NCI-H187 (cell line): ENCODE measurements around the gene TNNT2.
A peak's percentile ranks its signal among the peaks of the same experiment; 100 is the strongest.

ENCODE experiments used
- DNase-seq, 2 experiments: peaks; one replicate each; lab custom pipeline; 2025; lab: John Stamatoyannopoulos, UW

TNNT2 gene

DNA sequence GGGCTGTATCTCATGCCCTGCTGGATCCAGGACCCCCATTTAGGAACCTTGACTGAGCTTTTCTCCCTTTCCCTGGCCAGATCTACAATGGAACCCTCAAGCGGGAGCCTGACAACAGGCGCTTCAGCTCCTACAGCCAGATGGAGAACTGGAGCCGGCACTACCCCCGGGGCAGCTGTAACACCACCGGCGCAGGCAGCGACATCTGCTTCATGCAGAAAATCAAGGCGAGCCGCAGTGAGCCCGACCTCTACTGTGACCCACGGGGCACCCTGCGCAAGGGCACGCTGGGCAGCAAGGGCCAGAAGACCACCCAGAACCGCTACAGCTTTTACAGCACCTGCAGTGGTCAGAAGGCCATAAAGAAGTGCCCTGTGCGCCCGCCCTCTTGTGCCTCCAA, 64.4 kb downstream of the TNNT2 start:
- DNase-seq: no peak

DNA sequence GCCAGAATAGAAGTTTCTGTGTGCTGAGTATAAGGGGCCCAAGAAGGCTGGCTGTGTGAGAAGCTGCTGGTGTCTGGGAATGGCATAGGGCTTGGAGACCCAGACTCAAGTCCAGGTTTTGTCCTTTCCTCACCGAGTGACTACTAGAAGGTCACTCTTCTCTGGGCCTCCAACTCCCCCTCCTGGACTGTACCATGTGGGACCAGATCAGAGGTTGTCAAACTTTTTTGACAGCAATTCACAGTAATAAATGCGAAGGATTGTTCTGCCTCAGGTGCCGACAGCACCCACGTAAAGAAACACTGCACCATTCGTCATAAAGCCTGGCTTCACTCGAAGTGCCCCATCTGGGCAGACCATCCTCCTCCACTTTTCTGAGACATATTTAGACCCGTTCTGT, 65.2 kb downstream of the TNNT2 start:
- no peak for DNase-seq

DNA sequence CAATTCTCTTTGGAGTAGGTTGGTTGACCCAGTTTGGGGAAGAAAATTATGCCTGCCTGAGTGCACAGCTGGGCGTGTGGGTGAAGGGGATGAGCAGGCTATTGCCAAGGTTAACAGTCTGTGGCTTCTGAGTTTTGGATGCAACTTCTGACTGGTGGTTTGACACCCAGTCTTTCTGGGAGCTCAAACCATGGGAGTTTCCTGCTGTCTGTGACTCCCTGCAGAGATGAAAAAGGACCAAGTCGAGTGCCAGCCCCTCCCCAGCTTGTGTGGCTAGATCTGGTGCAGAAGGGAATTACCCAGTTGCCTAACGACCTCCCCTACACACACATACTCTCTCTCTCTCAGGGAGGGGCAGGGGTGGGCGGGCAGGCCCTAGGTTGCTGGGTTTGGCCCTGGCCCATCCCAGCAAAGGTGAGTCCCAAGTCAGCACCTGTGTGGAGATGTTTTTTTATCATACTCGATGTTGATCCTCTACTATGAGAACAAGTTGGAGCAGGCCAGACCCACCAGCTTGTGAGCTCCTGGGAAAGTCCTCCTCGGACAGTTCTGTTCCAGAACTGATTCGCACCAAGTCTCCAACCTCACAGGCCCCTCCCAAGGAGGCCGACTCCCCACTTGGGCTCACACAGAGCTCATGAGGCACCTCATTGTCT, 66.0 kb downstream of the TNNT2 start:
- no peak for DNase-seq

DNA sequence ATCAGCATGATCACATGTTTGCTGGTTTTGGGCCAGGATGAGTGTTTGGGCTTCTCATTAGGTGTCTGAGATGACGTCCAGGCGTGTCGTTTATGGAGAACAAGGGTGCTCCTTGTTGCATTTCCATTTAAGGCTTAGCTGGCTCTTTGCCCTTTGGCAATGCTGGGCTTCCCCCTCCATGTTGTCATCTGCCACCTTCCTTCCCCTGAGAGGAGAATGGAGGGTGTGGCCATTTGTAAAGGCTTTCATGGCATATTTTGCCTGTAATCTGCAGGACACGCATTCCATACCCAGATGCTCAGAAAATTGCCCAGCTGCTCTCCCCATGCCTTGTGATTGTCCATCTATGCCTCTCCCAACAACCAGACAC, 66.5 kb downstream of the TNNT2 start:
- no peak for DNase-seq

DNA sequence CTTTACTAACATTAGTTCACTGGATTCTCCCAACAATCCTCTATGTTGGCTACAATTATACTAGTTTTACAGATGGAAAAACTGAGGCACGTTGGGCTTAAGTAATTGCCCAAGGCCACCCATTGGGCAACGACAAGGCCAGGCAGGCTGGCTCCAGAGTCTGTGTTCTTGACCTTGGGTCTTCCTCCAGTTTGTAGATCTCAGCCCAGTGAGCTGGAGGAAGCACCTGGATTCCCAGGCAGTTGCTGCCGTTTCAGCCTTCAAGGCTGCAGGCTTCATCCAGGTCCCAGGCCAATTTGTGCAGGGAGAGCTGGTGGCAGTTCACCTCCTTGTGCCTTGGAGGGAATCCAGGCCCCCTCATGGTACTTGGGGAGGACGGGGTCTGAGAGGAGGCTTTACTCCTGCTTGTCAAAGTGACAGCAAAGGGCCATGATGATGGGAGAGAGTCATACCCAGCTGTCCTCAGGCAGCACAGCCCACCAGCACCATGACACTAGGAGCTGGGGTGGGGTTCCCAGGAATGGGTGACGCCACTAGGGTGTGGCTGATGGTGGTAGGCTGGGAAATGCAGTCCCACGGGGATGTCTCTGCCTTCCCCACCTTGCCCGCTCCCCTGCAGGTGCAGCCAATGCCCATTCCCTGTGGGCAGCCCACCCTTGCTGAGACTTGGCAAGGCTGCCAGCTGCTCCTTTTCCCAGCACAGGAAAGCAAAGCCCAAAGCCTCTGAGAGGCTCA, 67.1 kb downstream of the TNNT2 start:
- DNase-seq: no peak

DNA sequence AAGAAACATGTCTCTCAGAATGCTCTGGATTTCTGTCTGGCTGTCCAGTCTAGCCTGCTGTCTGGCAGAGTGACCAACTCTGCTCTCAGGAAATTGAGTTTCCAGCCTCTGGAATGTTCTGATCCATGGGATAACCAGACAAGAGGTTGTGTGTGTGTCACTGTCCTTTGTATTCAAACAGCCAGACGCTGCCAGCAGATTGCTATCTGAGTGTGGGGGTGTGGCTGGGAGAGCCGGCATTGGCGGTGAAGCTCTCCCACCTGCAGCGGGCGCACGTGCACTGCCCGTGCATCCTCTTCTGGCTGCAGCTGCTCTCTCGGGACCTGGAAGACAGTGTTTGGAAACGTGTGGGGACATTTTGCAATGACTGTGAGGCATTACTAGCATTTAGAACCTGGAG, 68.1 kb downstream of the TNNT2 start:
- DNase-seq: peak; percentile 13 to 62
